ENCODE results near the gene TJP2. TPM values are rescaled to one million over a fixed set of nuclear protein-coding genes. Genes with fewer than 3 reads are reported as not detected.

The TJP2 gene
- total RNA-seq, 1 experiment from 2014 or later: 155 TPM

- DNase-seq (ENCODE audit: low spot score) (no peak), ATAC-seq (no peak)
- H3K27me3 Mint-ChIP-seq (ENCODE audit: low read depth): no peaks in the 10 kb centered on the region
- peak overlapping the region; percentile 88; the same call in 1 of the 2 replicates for H3K27ac Mint-ChIP-seq
- H3K4me3 Mint-ChIP-seq: no peak overlapping the region
- TF ChIP-seq NR3C1 (CRISPR knock-in tag; conservative IDR thresholded peaks at IDR 0.05; ENCODE audit: low read depth) (no peak), ZNF416 (CRISPR knock-in tag; IDR thresholded peaks at IDR 0.05) (no peak), MAX (CRISPR knock-in tag; IDR thresholded peaks at IDR 0.05) (no peak), SMAD3 (CRISPR knock-in tag; IDR thresholded peaks at IDR 0.05; ENCODE audit: borderline replicate concordance) (no peak), AFF4 (CRISPR knock-in tag; IDR thresholded peaks at IDR 0.05; ENCODE audit: borderline replicate concordance) (no peak), ZNF232 (CRISPR knock-in tag; IDR thresholded peaks at IDR 0.05) (no peak), TEAD1 (CRISPR knock-in tag; IDR thresholded peaks at IDR 0.05) (no peak), NFE2L1 (CRISPR knock-in tag; IDR thresholded peaks at IDR 0.05) (no peak), SOX15 (CRISPR knock-in tag; IDR thresholded peaks at IDR 0.05) (no peak), IRF2 (CRISPR knock-in tag; IDR thresholded peaks at IDR 0.05; ENCODE audit: borderline replicate concordance, low read depth) (no peak), IRF1 (CRISPR knock-in tag; IDR thresholded peaks at IDR 0.05) (no peak), GTF2I (CRISPR knock-in tag; conservative IDR thresholded peaks at IDR 0.05) (no peak), TCF7 (CRISPR knock-in tag; IDR thresholded peaks at IDR 0.05; ENCODE audit: low read depth) (no peak), ZNF219 (CRISPR knock-in tag; IDR thresholded peaks at IDR 0.05; ENCODE audit: borderline replicate concordance) (no peak), RORB (CRISPR knock-in tag; IDR thresholded peaks at IDR 0.05) (no peak), FOXP4 (CRISPR knock-in tag; IDR thresholded peaks at IDR 0.05) (no peak), GRHL2 (CRISPR knock-in tag; IDR thresholded peaks at IDR 0.05; ENCODE audit: insufficient replicate concordance, severe bottlenecking) (no peak), ZNF532 (CRISPR knock-in tag; IDR thresholded peaks at IDR 0.05; ENCODE audit: borderline replicate concordance) (no peak)
- ChIA-PET CTCF (no interaction called here), POLR2A (no interaction called here)
- no peaks in the 10 kb centered on the region for H3K4me1 Mint-ChIP-seq
- H3K36me3 Mint-ChIP-seq: peaks cover 87% of the 10 kb centered on the region
- peaks cover 4% of the 10 kb centered on the region; the same call in 1 of the 2 replicates for H3K9me3 Mint-ChIP-seq
These were observed 76.6 kb downstream of the TJP2 start for GRCh38 chr9:69250681-69251080.
